BLaER1 treated with 17β-estradiol and CSF1 and Interleukin-3, amounts not matched to agents 10 nM and 100 nM (cell line): ENCODE results near the gene ZNF845.
"Not testable (repeated sequence)": the region's sequence is repeated elsewhere in the genome, so short reads cannot be mapped to it uniquely, and the experiment has no call there.

Experiments used
- H3K27ac ChIP-seq, 11 experiments: shearing (Covaris generic); formaldehyde crosslinking; 2 replicates each; pipeline ENCODE4 v1.8.1; 2022
- H3K27me3 ChIP-seq, 11 experiments: shearing (Covaris generic); formaldehyde crosslinking; 2 replicates each; pipeline ENCODE4 v1.8.1; 2022
- H3K36me3 ChIP-seq, 11 experiments: shearing (Covaris generic); formaldehyde crosslinking; 2 replicates each; pipeline ENCODE4 v1.8.1; 2022
- H3K4me1 ChIP-seq, 10 experiments: shearing (Covaris generic); formaldehyde crosslinking; 2 replicates each; pipeline ENCODE4 v1.8.1; 2022
- H3K4me2 ChIP-seq, 11 experiments: shearing (Covaris generic); formaldehyde crosslinking; 2 replicates each; pipeline ENCODE4 v1.8.1; 2022
- H3K4me3 ChIP-seq, 10 experiments: shearing (Covaris generic); formaldehyde crosslinking; 2 replicates each; pipeline ENCODE4 v1.8.1; 2022
- H3K9ac ChIP-seq, 11 experiments: shearing (Covaris generic); formaldehyde crosslinking; 2 replicates each; pipeline ENCODE4 v1.8.1; 2022
- H3K9me3 ChIP-seq, 11 experiments: shearing (Covaris generic); formaldehyde crosslinking; replicated peaks in 1 of 11; 2 replicates each; pipeline ENCODE4 v1.8.1; 2022
- H4K20me1 ChIP-seq, 11 experiments: shearing (Covaris generic); formaldehyde crosslinking; 2 replicates each; pipeline ENCODE4 v1.8.1; 2022
- Cebpa-rat ChIP-seq, 11 experiments: shearing (Covaris generic); IDR thresholded peaks; 2 replicates each; pipeline ENCODE4 v1.8.1; 2022

ZNF845 gene

DNA sequence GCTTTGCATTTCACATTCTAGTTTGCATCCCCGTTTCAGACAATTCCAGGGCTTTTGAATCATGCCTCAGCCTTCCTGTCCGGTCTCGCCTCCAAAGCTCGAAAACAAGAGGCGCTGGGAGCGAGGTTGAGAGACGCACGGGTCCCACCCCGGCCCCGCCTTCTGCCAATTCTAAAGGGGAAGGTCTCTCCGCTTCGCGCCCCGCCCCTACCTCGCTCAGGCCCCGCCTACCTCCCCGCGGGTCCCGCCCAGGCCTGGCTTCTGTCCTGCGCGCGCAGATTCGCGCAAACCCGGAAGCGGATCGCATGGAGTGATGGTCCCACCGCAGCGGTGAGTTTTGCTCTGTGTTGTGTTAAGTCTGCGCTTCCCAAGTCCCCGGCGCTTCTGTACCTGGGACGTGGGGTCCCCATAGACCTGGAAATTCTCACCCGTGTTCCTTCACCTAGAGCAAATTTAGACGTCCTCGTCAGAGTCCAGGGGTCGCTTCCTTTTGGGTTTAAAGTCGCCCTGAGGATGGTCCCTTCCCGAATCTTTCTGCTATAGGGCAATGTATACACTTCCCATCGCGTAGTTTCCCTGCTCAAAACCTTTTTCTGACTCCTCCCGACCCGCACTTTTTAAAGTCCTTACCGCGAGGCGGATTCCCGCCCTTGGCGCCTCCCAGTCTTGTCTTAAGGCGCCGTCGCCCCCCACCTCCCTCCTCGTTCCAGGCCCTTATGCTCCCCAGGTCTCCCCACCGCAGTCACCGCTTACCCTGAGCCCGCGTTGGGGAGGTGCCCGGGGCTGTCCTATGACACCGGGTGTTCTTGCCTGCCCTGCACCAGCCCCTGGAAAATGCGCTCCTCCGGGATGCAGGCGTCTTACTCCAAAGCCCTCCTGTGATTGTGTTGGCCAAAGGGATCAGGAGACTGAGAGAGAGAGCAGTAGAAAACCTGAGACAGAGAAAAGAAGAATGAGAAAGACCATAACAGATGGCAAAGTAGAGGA, at the start of gene ZNF845:
ZNF845 (plus strand) TSS at position 287 of the 987 bp plus-strand sequence. CDS start 7,559 bp downstream, outside the sequence.
- Histone ChIP-seq H3K4me2 (peak within 1 kb of the TSS; percentile 84 to 94 (median 92)), H3K9me3 (peaks cover 51 to 81% (median 76%) of the 10 kb centered on the region in 11 experiments), H3K4me1 (peaks cover 11 to 25% (median 20%) of the 10 kb centered on the region in 10 experiments), H3K36me3 (peaks cover 16 to 38% (median 31%) of the 10 kb centered on the region in 11 experiments), H4K20me1 (peaks cover 0 to 4% (median 0%) of the 10 kb centered on the region in 11 experiments; a peak in 2 of 22 replicates), H3K27ac (peak within 1 kb of the TSS; percentile 59 to 89 (median 83)), H3K9ac (peak within 1 kb of the TSS; percentile 82 to 92 (median 87)), H3K4me3 (peak within 1 kb of the TSS; percentile 71 to 92 (median 82)), H3K27me3 (no peaks in the 10 kb centered on the region)
- no peak for TF ChIP-seq Cebpa-rat (IDR thresholded peaks at IDR 0.05)

DNA sequence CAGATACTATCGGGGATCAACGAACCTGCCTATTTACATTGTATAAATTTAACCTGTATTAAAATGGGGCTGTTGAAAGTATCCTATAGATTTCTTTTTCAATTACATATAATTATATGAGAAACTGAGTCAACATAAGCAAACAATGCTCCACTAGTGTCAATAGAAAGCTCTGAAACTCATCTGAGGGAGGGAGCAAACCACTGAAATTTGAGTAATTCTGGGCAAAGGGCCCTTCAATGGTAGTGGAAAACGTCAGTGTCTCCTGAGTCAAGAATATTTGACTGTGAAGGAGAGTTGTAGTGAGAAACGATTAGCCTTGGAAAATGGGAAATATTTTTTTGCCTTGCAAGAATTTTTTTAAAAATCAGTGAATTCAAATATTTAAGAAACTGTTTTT, 48.5 kb upstream of the ZNF845 start:
- H3K4me2 ChIP-seq, result no peak overlapping the region
- H3K27ac ChIP-seq, result no peak overlapping the region
- no peak overlapping the region for H3K4me3 ChIP-seq
- TF ChIP-seq Cebpa-rat (IDR thresholded peaks at IDR 0.05), result no peak
- H3K9ac ChIP-seq, result no peak overlapping the region
- H4K20me1 ChIP-seq, result no peaks in the 10 kb centered on the region
- no peaks in the 10 kb centered on the region for H3K27me3 ChIP-seq
- H3K4me1 ChIP-seq, result no peaks in the 10 kb centered on the region
- peaks cover 9 to 70% (median 32%) of the 10 kb centered on the region in 11 experiments; a peak in 20 of 22 replicates for H3K9me3 ChIP-seq
- no peaks in the 10 kb centered on the region for H3K36me3 ChIP-seq

DNA sequence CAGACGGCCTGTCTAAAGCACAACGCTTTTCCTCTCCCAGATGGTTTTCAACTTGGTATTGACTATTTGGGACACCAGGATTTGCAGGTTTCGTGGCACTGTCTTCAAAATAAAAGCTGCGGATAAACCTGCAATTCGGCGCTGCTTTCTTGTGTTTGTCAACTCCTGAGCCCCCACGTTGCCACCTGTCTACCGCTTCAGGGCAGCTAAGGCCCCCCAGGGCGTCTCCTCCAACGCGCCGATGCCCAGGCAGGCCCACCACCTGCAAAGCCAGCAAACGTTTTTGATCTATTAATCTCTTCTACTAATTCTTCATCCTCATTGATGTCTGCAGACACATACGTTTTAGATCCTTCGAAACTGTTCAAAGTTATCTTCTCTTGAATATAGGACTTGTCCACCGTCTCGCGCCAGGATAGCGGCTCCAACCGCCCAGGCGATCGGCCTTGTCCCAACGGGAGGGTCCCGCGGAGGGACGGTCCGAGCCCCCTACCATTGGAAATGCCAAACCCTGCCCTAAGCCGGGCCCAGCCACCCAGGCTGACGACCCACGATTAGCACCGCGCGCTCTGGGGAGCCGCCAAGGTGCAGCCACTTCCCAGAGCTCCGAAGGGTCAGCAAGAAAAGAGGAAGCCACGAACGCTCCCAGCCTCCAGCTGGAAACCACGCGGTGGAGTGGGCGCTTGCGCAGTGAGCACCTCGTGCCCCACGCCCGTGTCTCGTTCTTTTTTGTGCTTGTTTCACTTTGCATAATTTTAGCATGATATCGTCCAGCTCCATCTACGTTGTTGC, 42.6 kb upstream of the ZNF845 start:
- TF ChIP-seq Cebpa-rat (IDR thresholded peaks at IDR 0.05), result no peak
- H3K4me2 ChIP-seq, result no peak overlapping the region
- no peaks in the 10 kb centered on the region for H3K4me1 ChIP-seq
- H4K20me1 ChIP-seq, result no peaks in the 10 kb centered on the region
- no peak overlapping the region for H3K27ac ChIP-seq
- peaks cover 63 to 100% (median 84%) of the 10 kb centered on the region in 11 experiments for H3K9me3 ChIP-seq
- H3K36me3 ChIP-seq, result peaks cover 0 to 15% (median 5%) of the 10 kb centered on the region in 11 experiments; a peak in 6 of 22 replicates
- H3K27me3 ChIP-seq, result no peaks in the 10 kb centered on the region
- H3K9ac ChIP-seq, result no peak overlapping the region
- no peak overlapping the region for H3K4me3 ChIP-seq

DNA sequence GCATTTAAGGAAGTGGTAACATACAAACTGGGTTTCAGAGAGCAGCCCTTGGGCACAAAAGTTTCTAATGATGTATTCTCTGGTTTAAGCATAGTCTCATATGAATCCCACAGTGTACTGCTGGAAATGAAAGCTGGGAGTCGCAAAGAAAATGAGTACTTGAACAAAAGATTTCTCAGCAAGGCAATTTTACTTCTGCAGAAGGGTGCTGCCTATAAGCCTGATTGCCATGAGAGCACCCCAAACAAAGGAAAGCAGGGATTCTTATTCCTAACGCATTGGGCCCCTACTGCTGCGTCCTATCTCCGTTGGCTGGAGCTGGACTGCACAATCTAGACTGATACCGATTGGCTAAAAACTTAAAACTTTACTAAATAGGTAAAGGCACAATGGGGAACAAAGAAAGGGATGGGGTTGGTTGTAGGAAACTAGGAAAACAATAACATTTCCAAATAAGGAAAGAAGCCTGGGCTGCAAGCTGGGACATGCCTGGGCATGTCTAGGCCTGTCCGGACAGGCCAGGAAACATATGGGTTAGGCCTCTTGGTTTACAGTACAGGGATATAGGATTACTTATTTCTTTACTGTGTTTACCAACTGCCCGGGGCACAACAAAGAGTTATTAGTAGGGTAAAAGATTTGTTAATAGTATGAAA, 38.6 kb upstream of the ZNF845 start:
- Histone ChIP-seq H3K9me3 (peaks cover 63 to 88% (median 70%) of the 10 kb centered on the region in 11 experiments), H3K4me2 (no peak overlapping the region), H3K4me1 (no peaks in the 10 kb centered on the region), H3K27me3 (no peaks in the 10 kb centered on the region), H3K9ac (no peak overlapping the region), H4K20me1 (no peaks in the 10 kb centered on the region), H3K27ac (no peak overlapping the region), H3K36me3 (peaks cover 0 to 15% (median 5%) of the 10 kb centered on the region in 11 experiments; a peak in 6 of 22 replicates), H3K4me3 (peak overlapping the region in 3 of 10 experiments; percentile 8 to 32 (median 21); a peak in 3 of 20 replicates)
- no peak for TF ChIP-seq Cebpa-rat (IDR thresholded peaks at IDR 0.05)

- not testable (repeated sequence) for H3K27ac ChIP-seq, H3K36me3 ChIP-seq, H3K4me2 ChIP-seq
Measured at GRCh38 chr19:53301341-53301740, 32.2 kb upstream of the ZNF845 start.

DNA sequence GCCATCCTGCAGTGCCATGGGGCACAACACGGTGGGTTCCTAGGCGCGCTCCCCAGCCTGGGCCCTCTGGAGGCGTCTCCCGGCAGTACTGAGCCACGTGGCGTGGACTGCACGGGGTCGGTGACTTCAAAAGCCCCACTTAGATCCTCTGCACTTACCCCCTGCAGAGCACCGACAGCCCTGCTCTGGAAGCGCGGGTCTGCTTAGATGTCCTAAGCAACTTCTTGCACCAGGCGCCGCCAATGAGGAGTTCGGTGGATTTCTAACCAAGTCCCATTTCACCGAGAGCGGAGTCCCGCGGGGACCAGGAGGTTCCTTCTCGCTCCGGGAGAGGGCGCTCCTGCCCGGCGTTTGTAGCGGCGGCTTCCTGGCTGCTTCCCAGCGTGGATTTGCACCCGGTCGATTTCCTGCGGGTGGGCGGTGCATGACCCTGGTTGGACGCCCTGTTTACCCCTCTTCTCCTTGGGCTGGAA, 25.2 kb upstream of the ZNF845 start:
- no peaks in the 10 kb centered on the region for H3K4me1 ChIP-seq
- no peaks in the 10 kb centered on the region for H3K27me3 ChIP-seq
- no peak for TF ChIP-seq Cebpa-rat (IDR thresholded peaks at IDR 0.05)
- H3K9me3 ChIP-seq, result peaks cover 29 to 83% (median 47%) of the 10 kb centered on the region in 11 experiments
- no peak overlapping the region for H3K4me2 ChIP-seq
- H3K36me3 ChIP-seq, result 0 out of 22 replicates have a peak, but pooled peaks cover 0 to 5% (median 0%) of the 10 kb centered on the region in 11 experiments
- H3K4me3 ChIP-seq, result no peak overlapping the region; a peak in 1 of 20 replicates
- H3K27ac ChIP-seq, result no peak overlapping the region
- H3K9ac ChIP-seq, result no peak overlapping the region
- H4K20me1 ChIP-seq, result no peaks in the 10 kb centered on the region

More at GRCh38 chr19:53301341-53301740, 32.2 kb upstream of the ZNF845 start:
- not testable (repeated sequence) for H3K4me3 ChIP-seq, H3K27me3 ChIP-seq, H3K9ac ChIP-seq, H3K4me1 ChIP-seq, H4K20me1 ChIP-seq
- peaks cover 8 to 55% (median 19%) of the 10 kb centered on the region in 11 experiments for H3K9me3 ChIP-seq

DNA sequence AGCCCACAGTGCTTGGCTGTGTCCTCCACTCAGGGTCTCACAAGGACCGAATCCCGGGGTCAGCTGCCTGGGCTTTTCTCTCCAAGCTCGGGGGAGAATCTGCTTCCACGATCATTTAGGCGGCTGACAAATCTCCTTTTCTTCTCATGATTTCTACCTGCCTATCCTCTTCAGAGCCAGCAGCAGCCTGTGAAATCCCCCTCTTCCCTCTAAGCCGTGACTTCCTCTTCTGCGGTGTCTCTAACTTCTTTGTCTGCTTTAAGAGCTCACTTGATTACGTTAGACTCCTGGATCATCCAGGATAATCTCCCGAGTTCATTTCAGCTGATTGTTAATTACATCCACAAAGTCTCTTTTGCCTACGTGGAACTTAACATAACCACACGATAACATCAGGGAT, 22.5 kb upstream of the ZNF845 start:
- Histone ChIP-seq H4K20me1 (no peaks in the 10 kb centered on the region), H3K4me2 (no peak overlapping the region), H3K9me3 (peaks cover 29 to 74% (median 40%) of the 10 kb centered on the region in 11 experiments), H3K4me1 (no peaks in the 10 kb centered on the region), H3K27me3 (no peaks in the 10 kb centered on the region), H3K36me3 (0 out of 22 replicates have a peak, but pooled peaks cover 0 to 5% (median 0%) of the 10 kb centered on the region in 11 experiments), H3K4me3 (no peak overlapping the region), H3K27ac (no peak overlapping the region), H3K9ac (no peak overlapping the region)
- TF ChIP-seq Cebpa-rat (IDR thresholded peaks at IDR 0.05), result no peak

DNA sequence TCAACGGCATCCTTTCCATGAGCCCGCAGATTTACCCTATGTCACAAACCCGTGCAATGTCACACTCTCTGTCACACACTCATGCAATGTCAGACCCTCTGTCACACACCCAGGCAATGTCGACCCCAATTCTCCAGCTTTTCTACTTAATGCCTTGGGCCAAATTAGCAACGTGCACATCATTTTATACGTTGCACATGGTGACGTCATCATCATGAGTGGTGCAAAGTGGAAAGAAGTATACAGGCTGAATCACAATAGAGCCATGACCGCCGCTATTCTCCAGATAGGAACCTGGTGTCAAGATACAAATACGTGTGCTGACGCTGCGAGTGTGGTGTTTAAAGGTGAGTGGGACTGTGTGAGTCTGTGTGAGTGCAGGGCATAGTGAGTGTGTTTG, 21.7 kb upstream of the ZNF845 start:
- Histone ChIP-seq H3K4me2 (no peak overlapping the region), H3K36me3 (0 out of 22 replicates have a peak, but pooled peaks cover 0 to 5% (median 0%) of the 10 kb centered on the region in 11 experiments), H3K4me3 (no peak overlapping the region), H3K4me1 (no peaks in the 10 kb centered on the region), H3K27me3 (no peaks in the 10 kb centered on the region), H3K27ac (no peak overlapping the region), H3K9me3 (peaks cover 28 to 74% (median 36%) of the 10 kb centered on the region in 11 experiments), H3K9ac (no peak overlapping the region), H4K20me1 (no peaks in the 10 kb centered on the region)
- no peak for TF ChIP-seq Cebpa-rat (IDR thresholded peaks at IDR 0.05)
